Effector memory CD4-positive, alpha-beta T cell (primary cell): ENCODE results near the gene RBM12.
"Not testable (repeated sequence)": the region's sequence is repeated elsewhere in the genome, so short reads cannot be mapped to it uniquely, and the experiment has no call there.

ENCODE experiments used
- DNase-seq, 3 donors: peaks; one replicate each; pipeline ENCODE4 v3.0.0-alpha.2; 2020
- H3K27ac ChIP-seq: 2 replicates; pipeline ENCODE4 v1.7.0; 2013; ENCODE audit warnings: mild to moderate bottlenecking, low read length, moderate library complexity; ENCODE audit not compliant: insufficient read depth, poor library complexity, severe bottlenecking
- H3K27me3 ChIP-seq: replicated peaks from 2 replicates; pipeline ENCODE4 v1.7.0; 2013; ENCODE audit warnings: mild to moderate bottlenecking, low read length; ENCODE audit not compliant: insufficient read depth, control insufficient read depth, poor library complexity, severe bottlenecking
- H3K36me3 ChIP-seq: 2 replicates; pipeline ENCODE4 v1.7.0; 2013; ENCODE audit warnings: mild to moderate bottlenecking, low read length, moderate library complexity; ENCODE audit not compliant: control insufficient read depth, insufficient read depth
- H3K4me1 ChIP-seq: 2 replicates; pipeline ENCODE4 v1.7.0; 2013; ENCODE audit warnings: low read length, mild to moderate bottlenecking; ENCODE audit not compliant: control insufficient read depth, insufficient read depth, poor library complexity, severe bottlenecking
- H3K4me3 ChIP-seq: 2 replicates; pipeline ENCODE4 v1.7.0; 2013; ENCODE audit warnings: low read length, low read depth, mild to moderate bottlenecking; ENCODE audit not compliant: insufficient read depth, poor library complexity, severe bottlenecking
- H3K9me3 ChIP-seq: 2 replicates; pipeline ENCODE4 v1.7.0; 2013; ENCODE audit warnings: mild to moderate bottlenecking, low read length, moderate library complexity; ENCODE audit not compliant: control insufficient read depth
- total RNA-seq, 3 donors: gene quantifications; one replicate each; lab custom pipeline; 2026; lab: John Stamatoyannopoulos, UW

The RBM12 gene, protein sequence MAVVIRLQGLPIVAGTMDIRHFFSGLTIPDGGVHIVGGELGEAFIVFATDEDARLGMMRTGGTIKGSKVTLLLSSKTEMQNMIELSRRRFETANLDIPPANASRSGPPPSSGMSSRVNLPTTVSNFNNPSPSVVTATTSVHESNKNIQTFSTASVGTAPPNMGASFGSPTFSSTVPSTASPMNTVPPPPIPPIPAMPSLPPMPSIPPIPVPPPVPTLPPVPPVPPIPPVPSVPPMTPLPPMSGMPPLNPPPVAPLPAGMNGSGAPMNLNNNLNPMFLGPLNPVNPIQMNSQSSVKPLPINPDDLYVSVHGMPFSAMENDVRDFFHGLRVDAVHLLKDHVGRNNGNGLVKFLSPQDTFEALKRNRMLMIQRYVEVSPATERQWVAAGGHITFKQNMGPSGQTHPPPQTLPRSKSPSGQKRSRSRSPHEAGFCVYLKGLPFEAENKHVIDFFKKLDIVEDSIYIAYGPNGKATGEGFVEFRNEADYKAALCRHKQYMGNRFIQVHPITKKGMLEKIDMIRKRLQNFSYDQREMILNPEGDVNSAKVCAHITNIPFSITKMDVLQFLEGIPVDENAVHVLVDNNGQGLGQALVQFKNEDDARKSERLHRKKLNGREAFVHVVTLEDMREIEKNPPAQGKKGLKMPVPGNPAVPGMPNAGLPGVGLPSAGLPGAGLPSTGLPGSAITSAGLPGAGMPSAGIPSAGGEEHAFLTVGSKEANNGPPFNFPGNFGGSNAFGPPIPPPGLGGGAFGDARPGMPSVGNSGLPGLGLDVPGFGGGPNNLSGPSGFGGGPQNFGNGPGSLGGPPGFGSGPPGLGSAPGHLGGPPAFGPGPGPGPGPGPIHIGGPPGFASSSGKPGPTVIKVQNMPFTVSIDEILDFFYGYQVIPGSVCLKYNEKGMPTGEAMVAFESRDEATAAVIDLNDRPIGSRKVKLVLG
- total RNA-seq = 78.1 to 97.6 (median 93.0) reads per million in 3 donors

DNA sequence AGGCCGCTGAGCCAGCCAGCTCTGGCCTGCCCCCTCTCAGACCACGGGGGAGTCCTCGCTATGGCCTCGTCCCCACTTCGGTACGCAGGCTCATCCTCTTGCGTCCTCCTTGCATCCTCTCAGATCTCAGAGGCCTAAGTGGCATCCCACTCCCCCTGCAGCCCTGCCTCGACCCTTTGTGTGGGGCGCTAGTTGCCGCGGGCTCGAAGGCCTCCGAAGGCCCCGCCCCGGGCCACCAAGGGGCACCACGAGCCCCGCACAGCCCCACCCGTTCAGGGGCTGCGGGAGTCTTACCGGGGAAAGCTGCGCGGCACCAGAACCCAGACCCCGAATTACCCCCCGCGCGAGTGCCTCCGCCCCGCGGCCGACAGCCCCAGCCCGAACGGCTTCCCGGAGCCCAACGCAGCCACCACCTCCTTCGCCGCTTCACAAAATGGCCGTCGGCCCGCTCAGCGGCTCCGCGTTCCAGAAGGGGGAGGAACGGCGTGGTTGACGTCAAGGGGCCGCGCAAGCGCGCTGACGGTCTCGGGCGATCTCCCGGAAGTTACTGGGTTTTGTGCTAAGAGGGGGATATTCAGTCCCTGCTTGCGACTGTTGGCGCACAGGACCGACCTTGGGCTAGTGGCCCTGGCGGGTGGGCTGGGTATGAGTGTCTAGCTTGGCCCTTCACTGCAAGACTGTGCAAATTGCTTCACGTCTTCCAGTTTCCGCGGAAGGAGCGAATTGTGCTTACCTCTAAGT lies at the start of gene RBM12, which contains the start of gene CPNE1:
RBM12 (minus strand) TSS at position 435 of the 741 bp plus-strand sequence. CDS start 9,578 bp downstream, outside the sequence.
CPNE1 (minus strand) TSS at position 435 of the 741 bp plus-strand sequence. CDS start 31,977 bp downstream, outside the sequence.
- H3K4me3 ChIP-seq = peak within 1 kb of the TSS; percentile 65
- H3K27ac ChIP-seq = peak within 1 kb of the TSS; percentile 97
- H3K9me3 ChIP-seq = no peaks in the 10 kb centered on the region
- H3K36me3 ChIP-seq = peaks cover 10% of the 10 kb centered on the region
- H3K4me1 ChIP-seq = peaks cover 29% of the 10 kb centered on the region
- no peaks in the 10 kb centered on the region for H3K27me3 ChIP-seq
- DNase-seq = peak; percentile 85 to 89 (median 88)

DNA sequence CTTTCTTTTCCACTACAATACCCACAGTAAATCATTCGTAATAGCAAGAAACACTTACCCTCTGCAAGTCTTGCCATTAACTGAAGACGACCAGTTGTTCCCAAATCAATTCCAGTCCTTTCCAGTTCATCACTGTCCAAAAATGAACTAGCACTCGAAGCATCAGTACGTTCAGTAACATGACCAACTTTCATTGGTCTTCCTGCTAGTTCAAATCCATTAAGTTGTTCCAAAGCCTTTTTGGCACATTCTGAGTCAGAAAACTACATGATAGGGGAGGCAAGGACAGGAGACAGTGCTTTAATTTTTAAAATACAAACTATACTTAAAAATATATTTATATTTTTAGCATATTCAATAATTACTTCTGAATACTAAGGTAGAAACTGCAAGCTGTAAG lies 49.4 kb upstream of the RBM12 start:
- Histone ChIP-seq H3K27ac (no peak overlapping the region), H3K4me1 (peaks cover 12% of the 10 kb centered on the region), H3K36me3 (peaks cover 93% of the 10 kb centered on the region), H3K9me3 (no peaks in the 10 kb centered on the region), H3K4me3 (no peak overlapping the region), H3K27me3 (no peaks in the 10 kb centered on the region)
- DNase-seq = no peak

DNA sequence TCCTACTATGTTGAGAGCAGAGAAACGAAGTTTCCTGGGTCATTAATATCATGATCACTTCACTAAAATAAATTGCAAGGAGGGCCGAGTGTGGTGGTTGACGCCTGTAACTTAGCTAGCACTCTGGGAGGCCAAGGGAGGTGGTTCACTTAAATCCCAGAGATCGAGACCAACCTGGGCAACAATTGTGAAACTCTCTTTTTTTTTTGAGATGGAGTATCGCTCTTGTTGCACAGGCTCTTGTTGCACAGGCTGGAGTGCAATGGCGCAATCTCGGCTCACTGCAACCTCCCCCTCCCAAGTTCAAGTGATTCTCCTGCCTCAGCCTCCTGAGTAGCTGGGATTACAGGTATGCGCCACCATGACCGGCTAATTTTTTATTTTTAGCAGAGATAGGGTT lies 48.4 kb upstream of the RBM12 start:
- peaks cover 84% of the 10 kb centered on the region for H3K36me3 ChIP-seq
- not testable (repeated sequence) for H3K4me3 ChIP-seq, H3K27me3 ChIP-seq, H3K27ac ChIP-seq, DNase-seq, H3K9me3 ChIP-seq
- peaks cover 12% of the 10 kb centered on the region for H3K4me1 ChIP-seq

DNA sequence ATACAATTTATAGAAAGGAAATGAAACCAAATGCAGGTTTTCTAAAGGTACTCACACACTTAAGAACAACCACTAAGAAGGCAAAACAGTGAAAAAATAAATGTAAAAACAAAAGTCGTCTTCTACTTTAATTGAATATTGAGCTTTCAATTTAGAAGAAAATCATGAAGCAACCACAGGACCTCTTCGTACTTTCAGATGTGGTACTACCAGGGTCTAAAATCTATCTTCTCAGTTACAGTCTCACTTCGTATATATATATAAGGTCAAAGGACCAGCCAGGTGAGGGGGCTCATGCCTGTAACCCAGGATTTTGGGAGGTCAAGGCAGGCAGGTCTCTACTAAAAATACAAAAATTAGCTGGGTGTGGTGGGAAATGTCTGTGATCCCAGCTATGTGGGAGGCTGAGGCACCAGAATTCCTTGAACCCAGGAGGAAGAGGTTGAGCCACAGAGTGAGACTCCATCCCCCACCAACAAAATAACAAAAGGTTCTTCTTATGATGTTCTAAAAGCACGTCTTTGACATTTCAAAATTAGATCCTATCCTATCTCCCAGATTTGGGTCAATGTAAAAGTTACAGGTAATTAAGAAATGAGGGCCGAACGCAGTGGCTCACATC lies 47.0 kb upstream of the RBM12 start:
- Histone ChIP-seq H3K4me3 (no peak overlapping the region), H3K27ac (no peak overlapping the region), H3K27me3 (no peaks in the 10 kb centered on the region), H3K9me3 (no peaks in the 10 kb centered on the region), H3K36me3 (peaks cover 82% of the 10 kb centered on the region), H3K4me1 (peaks cover 12% of the 10 kb centered on the region)
- no peak for DNase-seq

DNA sequence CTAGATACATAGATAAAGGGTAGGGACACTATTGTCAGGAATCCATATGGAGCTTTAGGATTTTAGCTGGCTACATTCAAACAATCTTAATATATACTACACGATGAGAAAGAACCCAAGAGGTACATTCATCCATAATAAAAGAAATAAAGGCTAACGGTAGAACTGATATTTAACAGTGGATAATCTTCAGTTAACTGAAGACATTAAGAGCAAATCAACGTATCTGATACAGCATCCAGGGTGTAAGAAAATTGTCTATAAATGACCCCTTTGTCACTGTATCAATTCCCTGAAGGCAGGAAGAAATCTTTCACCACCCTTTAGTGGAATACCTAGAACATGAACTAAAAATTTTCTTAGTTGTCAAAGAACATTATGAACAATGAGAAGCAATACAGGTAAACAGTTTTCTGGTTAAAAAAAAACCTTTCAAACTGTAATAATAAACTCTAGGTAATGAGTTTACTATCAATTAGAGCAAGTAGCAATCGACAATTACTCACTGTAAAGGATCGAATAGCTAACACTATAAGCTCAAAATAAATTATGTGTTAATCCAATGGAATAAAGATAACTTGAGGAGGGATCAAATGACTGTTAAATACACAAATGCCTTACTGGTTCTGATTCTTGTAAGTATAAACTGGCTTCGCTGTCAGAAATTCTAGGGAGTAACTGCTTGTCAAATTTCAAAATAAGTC lies 46.3 kb upstream of the RBM12 start:
- Histone ChIP-seq H3K9me3 (no peaks in the 10 kb centered on the region), H3K27ac (no peak overlapping the region), H3K36me3 (peaks cover 82% of the 10 kb centered on the region), H3K27me3 (no peaks in the 10 kb centered on the region), H3K4me1 (peaks cover 12% of the 10 kb centered on the region), H3K4me3 (no peak overlapping the region)
- DNase-seq = no peak

DNA sequence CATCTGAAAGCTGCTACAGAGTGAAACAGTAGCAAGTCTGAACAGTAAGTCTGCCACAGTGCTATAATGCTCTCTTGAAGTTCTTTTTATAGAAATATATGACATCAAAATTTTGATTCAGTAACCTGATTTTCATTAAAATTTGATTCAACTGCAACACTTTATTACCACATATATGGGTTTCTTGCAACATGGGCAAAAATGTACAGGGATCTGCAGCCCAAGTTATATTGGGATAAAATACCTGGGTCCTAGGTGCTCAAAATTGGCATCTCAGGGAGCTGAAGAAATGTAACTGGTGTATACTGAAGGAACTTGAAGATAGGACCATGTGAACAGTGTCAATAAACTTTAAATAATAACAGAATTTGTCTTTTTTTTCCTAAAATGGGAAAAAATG lies 45.3 kb upstream of the RBM12 start:
- Histone ChIP-seq H3K4me3 (no peak overlapping the region), H3K27me3 (no peaks in the 10 kb centered on the region), H3K36me3 (peaks cover 80% of the 10 kb centered on the region), H3K9me3 (no peaks in the 10 kb centered on the region), H3K4me1 (peaks cover 12% of the 10 kb centered on the region), H3K27ac (no peak overlapping the region)
- no peak for DNase-seq

DNA sequence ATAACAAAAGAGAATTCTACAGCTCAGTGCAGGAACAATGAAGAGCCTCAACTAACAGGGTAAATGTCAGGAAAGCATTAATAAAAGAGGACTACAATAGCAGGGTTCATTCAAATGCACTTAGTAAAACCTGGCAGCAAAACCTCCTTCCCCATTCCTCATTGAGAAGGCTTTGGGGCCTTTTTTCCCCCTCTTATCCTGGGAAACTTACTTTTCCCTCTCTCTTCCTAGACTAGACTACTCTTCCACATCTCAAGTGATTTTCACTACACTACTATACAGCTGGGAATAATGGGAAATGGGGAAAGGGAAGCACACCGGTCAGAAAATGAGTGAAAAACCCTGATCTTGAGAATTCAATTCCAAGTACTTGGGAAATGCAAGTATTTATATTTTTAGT lies 44.6 kb upstream of the RBM12 start:
- DNase-seq = no peak

DNA sequence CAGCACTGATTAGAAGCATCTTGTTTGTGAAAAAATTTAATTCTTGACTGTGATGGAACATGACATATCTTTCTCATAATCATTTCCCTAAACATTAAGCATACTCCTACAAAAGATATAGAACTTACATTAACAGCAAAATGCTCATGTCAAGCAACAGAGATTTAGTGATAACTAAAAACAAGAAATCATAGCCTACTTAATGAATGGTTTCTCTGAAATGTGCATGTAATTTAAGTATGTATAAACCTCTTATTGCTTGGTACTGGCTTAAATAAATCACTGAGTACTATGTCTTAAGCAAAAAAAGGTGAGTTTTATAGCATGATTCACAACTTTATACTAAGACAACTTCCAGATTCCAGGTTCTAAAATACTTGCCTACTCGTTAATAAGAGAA lies 43.8 kb upstream of the RBM12 start:
- Histone ChIP-seq H3K27me3 (no peaks in the 10 kb centered on the region), H3K4me3 (no peak overlapping the region), H3K9me3 (no peaks in the 10 kb centered on the region), H3K27ac (no peak overlapping the region), H3K4me1 (peaks cover 12% of the 10 kb centered on the region), H3K36me3 (peaks cover 84% of the 10 kb centered on the region)
- DNase-seq = no peak

More for the DNA sequence above, 44.6 kb upstream of the RBM12 start:
- Histone ChIP-seq H3K36me3 (peaks cover 84% of the 10 kb centered on the region), H3K9me3 (no peaks in the 10 kb centered on the region), H3K4me3 (no peak overlapping the region), H3K27ac (no peak overlapping the region), H3K4me1 (peaks cover 12% of the 10 kb centered on the region), H3K27me3 (no peaks in the 10 kb centered on the region)
